ENCODE results near the gene ARSG. TPM values are rescaled to one million over a fixed set of nuclear protein-coding genes. Genes with fewer than 3 reads are reported as not detected.
A peak's percentile ranks its signal among the peaks of the same experiment; 100 is the strongest.
"Not testable (repeated sequence)": the region's sequence is repeated elsewhere in the genome, so short reads cannot be mapped to it uniquely, and the experiment has no call there.

Gene ARSG
- total RNA-seq, result 5.5 and 6.7 TPM in 2 replicates

DNA sequence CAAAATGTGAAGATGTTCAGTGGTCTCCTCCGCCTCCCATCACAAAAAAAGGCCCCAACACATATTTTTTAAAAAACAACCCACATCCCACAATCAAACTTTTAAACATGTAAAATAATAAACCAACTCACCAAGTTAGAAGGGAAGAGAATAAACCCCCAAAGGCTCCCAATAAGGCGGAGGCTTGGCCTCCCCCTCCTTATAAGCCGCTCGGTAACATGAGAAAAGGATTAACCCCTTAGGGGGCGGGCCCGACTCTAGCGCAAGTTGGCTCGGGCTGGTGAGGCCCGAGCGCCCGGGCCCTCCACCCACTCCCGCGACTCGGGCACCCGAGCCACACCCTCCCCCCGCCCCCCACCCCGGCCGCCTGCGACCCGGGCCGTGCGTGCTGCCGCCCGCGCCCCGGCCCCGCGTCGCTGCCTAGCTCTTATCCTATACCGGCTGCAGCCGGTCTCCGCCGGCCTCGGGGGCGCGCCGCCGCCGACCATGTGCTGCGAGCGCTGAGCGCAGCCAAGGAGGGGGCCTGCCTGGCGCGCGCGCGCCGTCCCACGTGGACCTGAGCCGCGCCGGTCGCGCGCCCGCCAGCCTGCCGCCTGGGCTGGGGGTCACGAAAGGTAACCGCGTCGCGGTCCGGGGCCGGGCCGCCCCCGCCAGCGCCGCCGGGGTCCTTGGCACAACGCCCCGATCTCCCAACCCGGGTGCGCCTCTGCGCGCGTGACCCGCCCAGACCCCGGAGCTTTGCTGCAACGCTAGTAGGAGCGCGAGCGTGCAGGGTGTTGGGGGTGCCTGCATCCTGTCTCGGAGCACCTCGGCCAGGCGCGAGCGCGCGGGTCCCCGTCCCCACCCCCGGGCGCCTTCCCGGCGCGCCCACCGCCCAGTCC is at the start of gene ARSG, which contains the start of gene SLC16A6:
TSS of gene ARSG (plus strand) at position 541 of the 881 bp plus-strand sequence. CDS start 15,999 bp downstream, outside the sequence.
TSS of gene SLC16A6 (minus strand) at position 173 of the 881 bp plus-strand sequence. CDS start 12,807 bp downstream, outside the sequence.
- H3K36me3 Mint-ChIP-seq (ENCODE audit: low read depth), result peaks cover 2% of the 10 kb centered on the region
- H3K9me3 Mint-ChIP-seq, result no peaks in the 10 kb centered on the region
- DNase-seq (ENCODE audit: low spot score), result peak; percentile 76
- peaks cover 8% of the 10 kb centered on the region for H3K27me3 Mint-ChIP-seq (ENCODE audit: insufficient read depth)
- intact Hi-C loops (cut with micrococcal nuclease), result loop anchor here (1.0 to 5.0 kb wide), 6 partner anchors 28 to 221 kb away; partner anchors contain the start of genes AMZ2 and PRKAR1A
- H3K4me1 Mint-ChIP-seq (ENCODE audit: low read depth), result peaks cover 58% of the 10 kb centered on the region
- peak within 1 kb of the TSS; percentile 95 for H3K27ac Mint-ChIP-seq
- peak within 1 kb of the TSS; percentile 97 for H3K4me3 Mint-ChIP-seq

DNA sequence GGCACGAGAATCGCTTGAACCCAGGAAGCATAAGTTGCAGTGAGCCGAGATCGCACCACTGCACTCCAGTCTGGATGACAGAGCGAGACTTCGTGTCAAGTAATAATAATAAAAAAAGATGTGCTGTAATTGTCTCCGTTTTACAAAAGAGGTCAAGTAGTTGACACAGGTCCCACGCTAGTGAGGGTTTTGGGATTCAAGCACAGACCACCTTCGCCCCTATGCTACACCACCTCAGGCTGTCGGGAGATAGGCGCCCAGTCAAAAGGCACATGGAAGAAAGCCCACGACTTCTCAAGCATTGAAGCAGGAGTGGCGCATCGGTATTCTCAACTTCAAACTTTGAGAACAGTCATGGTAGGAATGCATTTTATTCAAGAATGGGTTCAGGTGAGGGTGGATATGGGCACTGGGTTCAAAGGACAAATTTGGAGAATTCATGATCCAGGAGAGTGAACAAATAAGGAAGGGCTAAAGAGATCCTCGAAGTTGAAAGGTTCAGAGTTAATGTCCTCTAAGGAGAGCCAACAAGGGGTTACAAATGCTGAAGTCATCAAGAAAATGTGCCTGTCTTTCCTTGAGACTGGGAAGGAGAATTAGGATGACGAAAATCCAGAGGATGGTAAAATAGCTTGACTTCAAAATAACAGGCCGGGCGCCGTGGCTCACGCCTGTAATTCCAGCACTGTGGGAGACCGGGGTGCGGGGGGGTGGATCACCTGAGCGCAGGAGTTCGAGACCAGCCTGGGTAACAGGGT is 44.8 kb upstream of the ARSG start:
- DNase-seq (ENCODE audit: low spot score), result no peak
- Mint-ChIP-seq H3K4me3 (peak overlapping the region; percentile 88), H3K27me3 (ENCODE audit: insufficient read depth) (no peaks in the 10 kb centered on the region), H3K36me3 (ENCODE audit: low read depth) (peaks cover 15% of the 10 kb centered on the region), H3K9me3 (no peaks in the 10 kb centered on the region), H3K27ac (peak overlapping the region; percentile 91), H3K4me1 (ENCODE audit: low read depth) (peaks cover 49% of the 10 kb centered on the region)
- intact Hi-C loops (cut with micrococcal nuclease), result loop anchor here (1.0 to 10.0 kb wide), 6 partner anchors 8 to 422 kb away; partner anchors contain the start of genes BPTF and PRKAR1A

DNA sequence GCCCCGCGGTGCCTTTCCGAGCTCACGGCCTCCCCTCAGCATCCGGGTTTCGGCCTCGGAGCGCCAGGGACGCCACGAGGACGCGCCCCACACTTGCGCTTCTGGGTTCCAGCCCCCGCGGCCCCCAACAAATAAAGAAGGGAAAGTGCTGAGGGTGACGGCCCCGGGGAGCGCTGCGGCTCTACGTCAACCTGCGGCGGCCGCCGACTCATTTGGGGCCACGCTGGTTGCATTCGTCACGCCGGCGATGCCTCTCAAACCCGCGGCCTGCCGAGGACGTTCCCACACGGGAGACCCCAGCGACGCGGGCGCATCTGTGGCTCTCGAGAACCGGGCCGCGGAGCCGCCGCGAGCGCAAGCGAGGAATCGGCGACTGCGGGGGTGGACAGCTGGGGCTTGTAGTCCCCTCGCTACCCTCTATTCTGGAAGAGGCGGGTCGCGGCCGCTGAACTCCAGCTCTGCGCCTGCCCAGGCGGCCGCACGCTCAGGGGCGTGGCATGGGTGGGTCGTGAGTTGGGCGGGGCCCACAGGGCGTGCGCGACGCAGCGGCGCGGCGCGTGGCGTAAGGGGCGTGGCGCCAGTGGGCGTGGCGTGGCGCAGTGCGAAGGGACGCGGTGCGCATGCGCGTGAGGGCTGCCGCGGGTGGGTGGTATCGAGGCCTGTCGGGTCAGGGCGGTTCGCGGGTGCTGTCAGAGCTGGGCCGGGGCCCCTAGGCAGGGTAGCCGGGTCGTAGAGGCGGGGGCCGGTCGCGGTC is 43.7 kb upstream of the ARSG start, which contains the start of gene AMZ2:
TSS of gene AMZ2 (plus strand) at position 599 of the 754 bp plus-strand sequence. CDS start 2,145 bp downstream, outside the sequence.
- peak; percentile 98 for DNase-seq (ENCODE audit: low spot score)
- peak within 1 kb of the TSS; percentile 88 for H3K4me3 Mint-ChIP-seq
- no peaks in the 10 kb centered on the region for H3K9me3 Mint-ChIP-seq
- intact Hi-C loops (cut with micrococcal nuclease), result loop anchor here (1.0 to 10.0 kb wide), 11 partner anchors 9 to 423 kb away; partner anchors contain the start of genes ARSG, BPTF, PRKAR1A and SLC16A6
- no peaks in the 10 kb centered on the region for H3K27me3 Mint-ChIP-seq (ENCODE audit: insufficient read depth)
- peaks cover 23% of the 10 kb centered on the region for H3K36me3 Mint-ChIP-seq (ENCODE audit: low read depth)
- peaks cover 49% of the 10 kb centered on the region for H3K4me1 Mint-ChIP-seq (ENCODE audit: low read depth)
- H3K27ac Mint-ChIP-seq, result peak within 1 kb of the TSS; percentile 96

DNA sequence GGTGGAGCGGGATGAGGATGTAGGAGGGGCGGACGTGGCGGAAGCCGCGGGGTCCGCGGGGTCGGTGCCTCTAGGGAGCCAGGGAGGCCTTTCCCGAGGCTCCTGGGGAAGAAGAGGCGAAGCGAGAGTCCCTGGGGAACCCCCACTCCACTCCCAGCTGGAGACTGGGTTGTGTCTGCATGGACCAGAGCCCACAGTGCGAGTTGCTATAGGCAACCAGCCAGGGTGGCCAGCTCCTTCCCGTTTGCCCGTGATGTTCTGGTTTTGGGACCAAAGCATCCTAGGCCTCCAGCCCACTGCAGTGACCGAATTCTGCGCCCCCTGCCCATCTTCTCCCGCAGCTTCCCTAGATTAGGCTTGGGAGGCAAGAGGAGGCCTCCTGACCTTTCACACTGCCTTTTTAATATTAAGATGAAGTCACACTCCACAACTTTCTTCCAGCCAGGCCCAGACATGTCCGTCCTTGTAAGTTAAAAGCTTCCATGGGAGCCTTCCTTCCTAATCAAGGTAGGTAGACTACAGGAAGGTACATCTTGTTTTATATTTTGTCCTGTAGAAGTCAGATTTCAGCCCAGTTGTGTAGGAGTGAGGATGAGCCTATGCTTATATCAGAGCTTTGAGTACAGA is 43.0 kb upstream of the ARSG start:
- Mint-ChIP-seq H3K9me3 (no peaks in the 10 kb centered on the region), H3K27ac (peak overlapping the region; percentile 96), H3K36me3 (ENCODE audit: low read depth) (peaks cover 30% of the 10 kb centered on the region), H3K27me3 (ENCODE audit: insufficient read depth) (no peaks in the 10 kb centered on the region), H3K4me3 (peak overlapping the region; percentile 88), H3K4me1 (ENCODE audit: low read depth) (peaks cover 55% of the 10 kb centered on the region)
- no peak for DNase-seq (ENCODE audit: low spot score)
- intact Hi-C loops (cut with micrococcal nuclease), result loop anchor here (1.0 to 10.0 kb wide), 7 partner anchors 42 to 424 kb away; partner anchors contain the start of genes ARSG, BPTF, PRKAR1A and SLC16A6

DNA sequence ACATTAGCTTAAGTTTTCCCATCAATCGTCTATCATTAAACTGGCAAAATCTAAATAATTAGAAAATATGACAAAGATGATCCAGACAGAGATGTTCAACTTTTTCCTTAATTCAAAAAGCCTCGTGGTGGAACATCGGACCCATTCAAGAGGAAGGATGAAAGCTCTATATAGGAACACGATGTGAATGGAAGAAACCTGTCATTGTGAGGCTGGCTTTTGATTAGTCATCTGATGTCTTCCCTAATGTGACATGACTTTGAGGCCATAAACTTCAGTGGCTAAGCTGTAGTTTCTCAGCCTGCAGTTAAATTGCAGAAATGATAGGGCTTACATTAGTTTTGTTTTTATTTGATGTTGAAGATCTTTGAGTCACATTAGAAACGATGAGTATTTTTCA is 42.4 kb upstream of the ARSG start:
- intact Hi-C loops (cut with micrococcal nuclease), result loop anchor here (1.0 to 10.0 kb wide), 7 partner anchors 42 to 424 kb away; partner anchors contain the start of genes ARSG, BPTF, PRKAR1A and SLC16A6
- DNase-seq (ENCODE audit: low spot score), result no peak
- Mint-ChIP-seq H3K4me3 (peak overlapping the region; percentile 88), H3K9me3 (no peaks in the 10 kb centered on the region), H3K4me1 (ENCODE audit: low read depth) (peaks cover 61% of the 10 kb centered on the region), H3K27me3 (ENCODE audit: insufficient read depth) (no peaks in the 10 kb centered on the region), H3K36me3 (ENCODE audit: low read depth) (peaks cover 32% of the 10 kb centered on the region), H3K27ac (peak overlapping the region; percentile 96)

DNA sequence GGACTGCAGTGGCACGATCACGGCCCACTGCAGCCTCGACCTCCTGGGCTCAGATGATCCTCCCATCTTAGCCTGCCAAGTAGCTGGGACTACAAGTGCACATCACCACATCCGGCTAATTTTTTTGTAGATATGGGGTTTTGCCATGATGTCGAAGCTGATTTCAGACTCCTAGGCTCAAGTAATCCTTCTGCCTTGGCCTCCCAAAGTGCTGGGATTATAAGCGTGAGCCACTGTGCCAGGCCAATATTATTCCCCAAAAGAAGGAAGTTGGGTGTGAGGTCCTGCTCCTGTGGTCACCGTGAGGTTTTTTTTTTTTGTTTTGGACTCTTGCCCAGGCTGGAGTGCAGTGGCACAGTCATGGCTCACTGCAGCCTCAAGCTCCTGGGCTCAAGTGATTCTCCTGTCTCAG is 41.9 kb upstream of the ARSG start:
- H3K4me3 Mint-ChIP-seq, result peak overlapping the region; percentile 88
- intact Hi-C loops (cut with micrococcal nuclease), result loop anchor here (2.0 to 10.0 kb wide), 6 partner anchors 41 to 425 kb away; partner anchors contain the start of genes ARSG, BPTF, PRKAR1A and SLC16A6
- H3K9me3 Mint-ChIP-seq, result no peaks in the 10 kb centered on the region
- H3K27ac Mint-ChIP-seq, result peak overlapping the region; percentile 96
- no peaks in the 10 kb centered on the region for H3K27me3 Mint-ChIP-seq (ENCODE audit: insufficient read depth)
- peaks cover 64% of the 10 kb centered on the region for H3K4me1 Mint-ChIP-seq (ENCODE audit: low read depth)
- DNase-seq (ENCODE audit: low spot score), result no peak
- peaks cover 35% of the 10 kb centered on the region for H3K36me3 Mint-ChIP-seq (ENCODE audit: low read depth)

DNA sequence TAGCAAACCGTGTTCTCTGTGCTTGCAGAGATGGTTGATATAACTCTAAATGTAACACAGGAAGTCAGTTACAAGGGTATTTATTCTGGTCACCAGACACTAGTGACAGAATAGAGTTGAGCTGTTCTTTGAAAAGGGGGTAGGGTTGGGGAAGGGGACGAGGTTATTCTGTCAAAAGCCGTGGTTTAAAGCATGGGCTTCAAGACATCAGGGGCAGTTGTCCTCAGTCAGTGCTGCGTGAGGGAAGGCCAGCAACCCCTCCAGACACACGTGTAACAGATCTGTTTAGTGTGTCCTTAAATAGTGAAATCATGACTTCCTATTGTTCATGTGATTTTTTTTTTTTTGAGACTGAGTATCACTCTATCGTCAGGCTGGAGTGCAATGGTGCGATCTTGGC is 37.9 kb upstream of the ARSG start:
- DNase-seq (ENCODE audit: low spot score); intact Hi-C loops (cut with micrococcal nuclease); H3K27me3 Mint-ChIP-seq (ENCODE audit: insufficient read depth); H3K9me3 Mint-ChIP-seq: not testable (repeated sequence)
- H3K36me3 Mint-ChIP-seq (ENCODE audit: low read depth), result peaks cover 56% of the 10 kb centered on the region
- peak overlapping the region; percentile 11 for H3K4me3 Mint-ChIP-seq
- H3K27ac Mint-ChIP-seq, result peak overlapping the region; percentile 78
- H3K4me1 Mint-ChIP-seq (ENCODE audit: low read depth), result peaks cover 82% of the 10 kb centered on the region

DNA sequence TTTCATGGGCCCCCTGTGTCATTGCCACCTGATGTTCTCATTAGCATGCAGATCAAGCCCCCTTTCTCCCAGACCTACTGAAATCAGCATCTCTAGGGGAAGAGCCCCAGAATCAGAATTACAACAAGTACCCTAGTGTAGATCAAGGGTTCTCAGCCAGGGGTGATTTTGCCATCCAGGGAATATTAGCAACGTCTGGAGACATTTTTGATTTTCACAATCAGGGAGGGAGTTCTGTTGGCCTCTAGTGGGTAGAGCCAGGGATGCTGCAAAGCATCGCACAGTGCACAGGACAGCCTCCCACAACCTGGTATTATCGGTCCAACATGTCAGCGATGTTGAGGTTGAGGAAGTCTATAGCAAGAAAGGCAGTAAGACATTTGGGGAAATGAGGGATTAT is 36.1 kb upstream of the ARSG start:
- Mint-ChIP-seq H3K27ac (peak overlapping the region; percentile 63), H3K4me1 (ENCODE audit: low read depth) (peaks cover 76% of the 10 kb centered on the region), H3K27me3 (ENCODE audit: insufficient read depth) (no peaks in the 10 kb centered on the region), H3K4me3 (no peak overlapping the region), H3K9me3 (no peaks in the 10 kb centered on the region), H3K36me3 (ENCODE audit: low read depth) (peaks cover 52% of the 10 kb centered on the region)
- no peak for DNase-seq (ENCODE audit: low spot score)
- intact Hi-C loops (cut with micrococcal nuclease), result no loop called here

DNA sequence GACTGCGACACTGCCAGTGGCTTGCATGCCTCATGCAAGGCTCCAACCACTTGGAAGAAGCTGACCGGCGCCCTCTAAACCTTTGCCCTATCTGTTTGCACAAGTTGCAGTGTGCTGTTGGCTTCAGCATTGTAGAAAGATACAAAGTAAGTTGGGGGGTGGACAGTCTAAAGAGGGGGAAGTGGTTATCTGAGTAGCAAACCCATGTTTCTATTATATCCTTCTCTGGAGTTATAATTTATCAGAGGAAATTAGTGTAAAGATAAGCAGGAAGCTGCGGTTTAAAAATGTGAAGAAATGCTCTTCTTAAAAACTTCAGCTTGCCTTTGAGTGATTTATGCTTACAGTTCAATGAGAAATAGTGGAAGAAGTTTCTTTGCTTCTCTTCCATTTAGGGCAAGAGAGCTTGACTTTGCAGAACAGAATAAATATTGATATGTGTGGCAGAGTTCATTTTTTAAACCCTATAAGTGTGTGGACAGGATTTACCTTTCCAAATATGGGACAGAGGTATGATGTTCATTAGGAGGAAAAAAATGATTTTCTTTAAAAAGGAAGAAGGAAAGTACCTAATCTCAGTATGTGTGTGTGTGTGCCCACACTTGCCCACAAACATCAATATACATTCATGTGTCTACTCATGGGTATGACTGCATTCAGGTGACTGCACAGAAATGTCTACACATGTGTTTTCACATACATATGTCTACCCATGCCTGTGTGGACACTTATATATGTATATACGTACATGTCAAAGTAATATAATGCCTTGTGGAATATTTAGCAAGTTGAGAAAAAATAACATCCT is 35.4 kb upstream of the ARSG start:
- Mint-ChIP-seq H3K27ac (peak overlapping the region; percentile 63), H3K4me3 (no peak overlapping the region), H3K9me3 (no peaks in the 10 kb centered on the region), H3K36me3 (ENCODE audit: low read depth) (peaks cover 50% of the 10 kb centered on the region), H3K27me3 (ENCODE audit: insufficient read depth) (no peaks in the 10 kb centered on the region), H3K4me1 (ENCODE audit: low read depth) (peaks cover 75% of the 10 kb centered on the region)
- DNase-seq (ENCODE audit: low spot score), result no peak
- intact Hi-C loops (cut with micrococcal nuclease), result no loop called here

DNA sequence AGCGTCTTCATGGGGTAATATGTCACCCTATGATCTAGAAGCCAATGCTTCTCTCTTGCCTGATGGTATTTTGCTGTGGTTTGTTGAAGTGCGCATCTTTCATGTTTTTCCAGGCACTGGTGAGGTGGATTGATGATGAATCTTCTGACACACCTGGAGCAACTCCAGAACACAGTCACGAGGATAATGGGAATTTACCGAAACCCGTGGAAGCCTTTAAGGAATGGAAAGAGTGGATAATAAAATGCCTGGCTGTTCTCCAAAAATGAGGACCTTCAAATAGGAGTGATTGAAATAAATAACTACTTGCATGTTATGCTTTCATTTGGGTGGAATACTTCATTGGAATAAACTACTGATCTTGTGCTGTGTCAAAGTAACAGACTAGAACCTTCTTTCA is 34.6 kb upstream of the ARSG start:
- H3K27ac Mint-ChIP-seq, result peak overlapping the region; percentile 13

DNA sequence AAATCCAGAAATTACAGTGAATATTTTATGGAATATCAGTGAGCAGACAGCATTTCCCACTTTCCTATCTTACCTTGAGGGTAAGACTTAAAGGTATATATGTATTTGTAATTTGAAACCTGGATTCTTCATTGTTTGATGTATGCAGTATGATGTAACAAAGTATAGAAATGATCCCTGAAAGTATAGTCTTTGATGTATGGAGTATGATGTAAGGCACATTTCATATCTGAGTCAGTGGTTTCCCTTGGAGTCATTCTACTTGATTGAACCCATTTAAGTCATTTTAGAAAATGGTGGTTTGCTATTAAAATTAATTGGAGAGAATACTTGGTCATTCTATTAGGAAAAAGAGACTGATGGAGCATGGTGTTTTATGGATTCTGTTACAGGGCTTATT is 33.4 kb upstream of the ARSG start:
- no peaks in the 10 kb centered on the region for H3K9me3 Mint-ChIP-seq
- peaks cover 37% of the 10 kb centered on the region for H3K36me3 Mint-ChIP-seq (ENCODE audit: low read depth)
- peak overlapping the region; percentile 47 for H3K4me3 Mint-ChIP-seq
- peak overlapping the region; percentile 69 for H3K27ac Mint-ChIP-seq
- no peak for DNase-seq (ENCODE audit: low spot score)
- peaks cover 76% of the 10 kb centered on the region for H3K4me1 Mint-ChIP-seq (ENCODE audit: low read depth)
- intact Hi-C loops (cut with micrococcal nuclease), result loop anchor here (1.0 to 2.0 kb wide), 4 partner anchors 11 to 202 kb away; no protein-coding TSS in a partner anchor
- H3K27me3 Mint-ChIP-seq (ENCODE audit: insufficient read depth), result no peaks in the 10 kb centered on the region

More for the DNA sequence above, 34.6 kb upstream of the ARSG start:
- DNase-seq (ENCODE audit: low spot score); H3K9me3 Mint-ChIP-seq; H3K27me3 Mint-ChIP-seq (ENCODE audit: insufficient read depth); intact Hi-C loops (cut with micrococcal nuclease): not testable (repeated sequence)
- peak overlapping the region; percentile 13 for H3K4me3 Mint-ChIP-seq
- peaks cover 73% of the 10 kb centered on the region for H3K4me1 Mint-ChIP-seq (ENCODE audit: low read depth)
- H3K36me3 Mint-ChIP-seq (ENCODE audit: low read depth), result peaks cover 47% of the 10 kb centered on the region
